Activated T-helper 17 cell treated with anti-CD3 and anti-CD28 coated beads, Interleukin-2, amount 50 U/mL, for 72 hours (primary cell): ENCODE results near the gene VRTN. TPM values are rescaled to one million over a fixed set of nuclear protein-coding genes. Genes with fewer than 3 reads are reported as not detected.
"Not testable (repeated sequence)": the region's sequence is repeated elsewhere in the genome, so short reads cannot be mapped to it uniquely, and the experiment has no call there.

Experiments used
- ATAC-seq: fragments of 150-1000 bp; cut with Tn5 transposase; replicated peaks from 2 replicates; pipeline ENCODE4 v1.10.0; 2021; ENCODE audit warnings: mild to moderate bottlenecking, moderate library complexity
- H3K27ac Mint-ChIP-seq: one replicate; pipeline ENCODE4 v1.8.0; 2022; ENCODE audit warnings: mixed read lengths
- H3K27me3 Mint-ChIP-seq: one replicate; pipeline ENCODE4 v1.8.0; 2022; ENCODE audit warnings: mixed read lengths
- H3K36me3 Mint-ChIP-seq: one replicate; pipeline ENCODE4 v1.8.0; 2022; ENCODE audit warnings: low read depth, mild to moderate bottlenecking, mixed read lengths
- H3K4me1 Mint-ChIP-seq: one replicate; pipeline ENCODE4 v1.8.0; 2022; ENCODE audit warnings: mixed read lengths
- H3K4me3 Mint-ChIP-seq: one replicate; pipeline ENCODE4 v1.8.0; 2022; ENCODE audit warnings: mild to moderate bottlenecking, mixed read lengths
- H3K9me3 Mint-ChIP-seq: one replicate; pipeline ENCODE4 v1.8.0; 2022; ENCODE audit warnings: mixed read lengths
- total RNA-seq, 2 donors: library from RNA; stranded (reverse); gene quantifications; one replicate each; pipeline ENCODE4 v1.2.3, GENCODE V29; 2022

Gene VRTN
- total RNA-seq, 2 donors from 2014 or later, result not detected

- no peak for ATAC-seq
- no peak overlapping the region for H3K4me3 Mint-ChIP-seq
- no peaks in the 10 kb centered on the region for H3K9me3 Mint-ChIP-seq
- no peak overlapping the region for H3K27ac Mint-ChIP-seq
- H3K36me3 Mint-ChIP-seq, result no peaks in the 10 kb centered on the region
- H3K27me3 Mint-ChIP-seq, result peaks cover 11% of the 10 kb centered on the region
- H3K4me1 Mint-ChIP-seq, result no peaks in the 10 kb centered on the region
These were observed 16.1 kb downstream of the VRTN start for GRCh38 chr14:74364271-74364880.

DNA sequence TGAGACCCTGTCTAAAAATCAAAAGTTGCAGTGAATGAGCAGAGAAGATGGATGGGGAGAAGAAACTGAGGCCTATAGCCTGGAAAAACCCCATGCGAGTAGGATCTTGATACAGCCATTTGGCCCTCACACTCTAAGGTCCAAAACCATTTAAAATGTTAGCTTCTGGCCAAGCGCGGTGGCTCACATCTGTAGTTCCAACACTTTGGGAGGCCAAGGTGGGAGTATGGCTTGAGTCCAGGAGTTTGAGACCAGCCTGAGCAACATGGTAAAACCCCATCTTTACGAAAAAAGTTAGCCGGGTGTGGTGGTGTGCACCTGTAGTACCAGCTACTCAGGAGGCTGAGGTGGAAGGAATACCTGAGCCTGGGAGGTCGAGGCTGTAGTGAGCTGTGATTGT lies 19.8 kb downstream of the VRTN start:
- no peak overlapping the region for H3K27ac Mint-ChIP-seq
- H3K27me3 Mint-ChIP-seq, result peaks cover 15% of the 10 kb centered on the region
- H3K4me1 Mint-ChIP-seq, result peaks cover 4% of the 10 kb centered on the region
- no peak for ATAC-seq
- H3K4me3 Mint-ChIP-seq, result no peak overlapping the region
- H3K9me3 Mint-ChIP-seq, result no peaks in the 10 kb centered on the region
- no peaks in the 10 kb centered on the region for H3K36me3 Mint-ChIP-seq

DNA sequence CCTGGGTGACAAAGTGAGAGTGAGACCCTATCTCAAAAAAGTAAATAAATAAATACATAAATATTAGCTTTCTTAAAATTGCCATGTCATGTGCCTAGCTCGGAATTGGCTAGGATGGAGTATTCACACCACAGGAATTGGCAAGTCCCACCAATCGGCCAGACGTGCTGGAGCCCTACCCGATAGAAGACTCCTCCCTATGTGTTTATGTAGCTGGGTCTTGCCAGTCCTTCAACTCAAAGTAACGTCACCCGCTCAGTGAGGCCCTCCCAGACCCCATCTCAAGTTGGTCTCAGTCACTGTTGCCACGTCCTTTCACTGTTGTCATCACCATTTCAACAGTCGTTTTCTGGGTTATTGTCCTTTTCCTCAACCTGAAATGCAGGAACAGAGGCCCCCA lies 20.2 kb downstream of the VRTN start:
- Mint-ChIP-seq H3K27me3 (peaks cover 15% of the 10 kb centered on the region), H3K9me3 (no peaks in the 10 kb centered on the region), H3K4me3 (no peak overlapping the region), H3K4me1 (peaks cover 4% of the 10 kb centered on the region), H3K36me3 (no peaks in the 10 kb centered on the region), H3K27ac (no peak overlapping the region)
- ATAC-seq, result no peak

GRCh38 chr14:74377976-74378690 lies 29.9 kb downstream of the VRTN start:
- no peaks in the 10 kb centered on the region for H3K9me3 Mint-ChIP-seq
- peaks cover 3% of the 10 kb centered on the region for H3K27me3 Mint-ChIP-seq
- H3K27ac Mint-ChIP-seq, result no peak overlapping the region
- ATAC-seq, result no peak
- H3K36me3 Mint-ChIP-seq, result no peaks in the 10 kb centered on the region
- H3K4me3 Mint-ChIP-seq, result no peak overlapping the region
- no peaks in the 10 kb centered on the region for H3K4me1 Mint-ChIP-seq

GRCh38 chr14:74380172-74380571 lies 31.9 kb downstream of the VRTN start:
- ATAC-seq, result no peak
- Mint-ChIP-seq H3K9me3 (no peaks in the 10 kb centered on the region), H3K27me3 (peaks cover 3% of the 10 kb centered on the region), H3K4me3 (no peak overlapping the region), H3K4me1 (no peaks in the 10 kb centered on the region), H3K27ac (no peak overlapping the region), H3K36me3 (no peaks in the 10 kb centered on the region)

- no peaks in the 10 kb centered on the region for H3K27me3 Mint-ChIP-seq
- H3K4me3 Mint-ChIP-seq, result no peak overlapping the region
- no peaks in the 10 kb centered on the region for H3K4me1 Mint-ChIP-seq
- no peaks in the 10 kb centered on the region for H3K9me3 Mint-ChIP-seq
- ATAC-seq, result no peak
- no peaks in the 10 kb centered on the region for H3K36me3 Mint-ChIP-seq
- no peak overlapping the region for H3K27ac Mint-ChIP-seq
These were observed 32.6 kb downstream of the VRTN start for GRCh38 chr14:74380845-74381244.

- H3K4me1 Mint-ChIP-seq, H3K27ac Mint-ChIP-seq, H3K9me3 Mint-ChIP-seq, H3K27me3 Mint-ChIP-seq, ATAC-seq, H3K36me3 Mint-ChIP-seq, H3K4me3 Mint-ChIP-seq: not testable (repeated sequence)
These were observed 33.3 kb downstream of the VRTN start for GRCh38 chr14:74381571-74381970.

GRCh38 chr14:74382231-74382630 lies 34.0 kb downstream of the VRTN start:
- H3K4me3 Mint-ChIP-seq, result no peak overlapping the region

GRCh38 chr14:74389980-74390379 lies 41.7 kb downstream of the VRTN start:
- ATAC-seq, result no peak
- no peaks in the 10 kb centered on the region for H3K9me3 Mint-ChIP-seq
- H3K27ac Mint-ChIP-seq, result no peak overlapping the region
- no peaks in the 10 kb centered on the region for H3K36me3 Mint-ChIP-seq
- H3K4me1 Mint-ChIP-seq, result no peaks in the 10 kb centered on the region
- peaks cover 13% of the 10 kb centered on the region for H3K27me3 Mint-ChIP-seq
- no peak overlapping the region for H3K4me3 Mint-ChIP-seq

More at GRCh38 chr14:74382231-74382630, 34.0 kb downstream of the VRTN start:
- ATAC-seq, result no peak
- Mint-ChIP-seq H3K4me1 (no peaks in the 10 kb centered on the region), H3K27ac (no peak overlapping the region), H3K9me3 (no peaks in the 10 kb centered on the region), H3K27me3 (no peaks in the 10 kb centered on the region), H3K36me3 (no peaks in the 10 kb centered on the region)

DNA sequence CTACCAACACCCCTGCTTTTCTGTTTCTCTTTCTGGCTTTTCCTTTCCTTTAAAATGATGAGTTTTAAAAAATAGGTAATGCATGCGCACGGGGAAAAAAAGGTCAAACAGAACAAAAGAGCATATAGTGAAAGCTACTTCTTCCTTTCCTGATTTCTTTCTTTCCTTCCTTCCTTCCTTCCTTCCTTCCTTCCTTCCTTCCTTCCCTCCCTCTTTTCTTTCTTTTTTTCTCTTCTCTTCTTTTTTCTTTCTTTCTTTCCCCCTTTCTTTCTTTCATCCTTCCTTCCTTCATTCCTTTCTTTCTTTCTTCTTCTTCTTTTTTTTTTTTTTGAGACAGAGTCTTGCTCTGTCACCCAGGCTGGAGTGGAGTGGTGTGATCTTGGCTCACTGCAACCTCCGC lies 42.2 kb downstream of the VRTN start:
- H3K9me3 Mint-ChIP-seq, H3K4me1 Mint-ChIP-seq, H3K4me3 Mint-ChIP-seq, ATAC-seq, H3K27ac Mint-ChIP-seq, H3K36me3 Mint-ChIP-seq: not testable (repeated sequence)
- peaks cover 13% of the 10 kb centered on the region for H3K27me3 Mint-ChIP-seq

DNA sequence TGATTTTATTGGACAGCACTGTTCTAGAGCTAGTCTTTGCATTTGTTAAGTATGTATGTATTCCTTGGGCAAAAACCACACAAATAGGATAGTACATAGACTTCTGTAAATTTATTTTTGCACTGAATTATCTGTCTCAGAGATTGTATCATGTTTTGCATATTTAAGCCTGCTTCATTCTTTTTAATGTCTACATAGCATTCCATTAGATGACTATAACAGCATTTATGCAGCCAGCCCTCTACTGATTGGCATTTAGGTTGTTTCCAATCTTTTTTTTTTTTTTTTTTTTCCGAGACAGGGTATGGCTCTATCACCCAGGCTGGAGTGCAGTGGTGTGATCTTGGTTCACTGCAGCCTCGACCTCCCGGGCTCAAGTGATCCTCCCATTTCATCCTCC lies 43.2 kb downstream of the VRTN start:
- Mint-ChIP-seq H3K27ac (no peak overlapping the region), H3K27me3 (peaks cover 13% of the 10 kb centered on the region), H3K4me3 (no peak overlapping the region), H3K4me1 (no peaks in the 10 kb centered on the region), H3K9me3 (no peaks in the 10 kb centered on the region), H3K36me3 (no peaks in the 10 kb centered on the region)
- no peak for ATAC-seq

DNA sequence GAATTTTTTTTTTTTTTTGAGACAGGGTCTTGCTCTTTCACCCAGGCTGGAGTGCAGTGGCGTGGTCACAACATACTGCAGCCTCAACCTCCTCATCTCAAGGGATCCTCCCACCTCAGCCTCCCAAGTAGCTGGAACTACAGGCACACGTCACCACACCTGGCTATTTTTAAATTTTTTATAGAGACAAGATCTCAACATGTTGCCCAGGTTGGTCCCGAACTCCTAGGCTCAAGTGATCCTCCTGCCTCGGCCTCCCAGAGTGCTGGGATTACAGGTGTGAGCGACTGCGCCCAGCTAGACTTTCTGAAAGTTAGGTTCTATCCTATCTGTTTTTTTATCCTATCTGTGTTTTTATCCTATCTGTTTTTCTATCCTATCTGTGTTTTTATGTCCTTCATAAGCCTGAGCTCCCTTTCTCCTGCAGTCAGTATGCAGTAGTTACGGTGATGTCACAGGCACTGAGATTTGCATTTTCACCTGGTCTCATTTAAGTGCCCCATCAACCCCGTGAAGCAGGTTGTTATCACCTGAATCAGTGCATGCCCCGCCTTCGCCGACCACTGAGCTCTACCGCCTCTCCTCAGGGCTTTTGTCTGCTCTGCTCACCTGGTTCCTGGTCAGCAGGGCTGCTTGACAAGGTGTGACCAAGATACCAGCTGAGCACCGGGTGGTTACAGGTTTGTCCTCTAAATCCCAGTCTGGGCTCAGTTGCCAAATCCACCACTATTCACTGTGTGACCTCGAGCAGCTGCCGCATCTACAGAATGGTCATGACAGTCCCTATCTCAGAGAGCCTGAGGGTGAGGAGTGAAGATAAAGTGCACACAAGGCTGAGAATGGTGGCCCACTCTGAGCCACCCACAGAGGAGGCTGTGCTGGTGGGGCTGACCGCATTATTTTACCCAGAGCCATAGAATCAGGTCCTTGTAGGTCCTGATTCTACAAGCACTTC lies 44.6 kb downstream of the VRTN start:
- Mint-ChIP-seq H3K27ac (no peak overlapping the region), H3K9me3 (no peaks in the 10 kb centered on the region), H3K36me3 (no peaks in the 10 kb centered on the region), H3K4me1 (no peaks in the 10 kb centered on the region), H3K4me3 (no peak overlapping the region), H3K27me3 (peaks cover 16% of the 10 kb centered on the region)
- no peak for ATAC-seq

DNA sequence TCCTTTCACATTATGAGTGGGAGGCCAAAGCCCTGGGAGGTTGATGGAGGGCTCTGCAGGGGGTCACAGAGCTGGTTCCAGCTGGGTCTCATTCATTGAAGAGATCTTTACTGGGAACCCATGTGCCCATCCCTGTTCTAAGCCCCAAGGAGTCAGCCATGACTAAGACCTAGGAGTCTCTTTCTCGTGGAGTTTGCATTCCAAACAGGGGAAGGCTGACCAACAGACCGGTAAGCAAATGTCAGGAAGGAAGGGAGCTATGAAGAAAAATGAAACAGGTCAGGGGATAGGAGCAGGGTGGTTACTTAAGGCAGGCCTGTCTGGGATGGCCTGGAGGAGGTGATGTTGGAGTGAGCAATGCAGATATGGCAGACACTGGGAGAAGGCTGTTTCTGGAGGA lies 46.3 kb downstream of the VRTN start:
- H3K27me3 Mint-ChIP-seq, result peaks cover 12% of the 10 kb centered on the region
- no peaks in the 10 kb centered on the region for H3K9me3 Mint-ChIP-seq
- ATAC-seq, result no peak
- H3K4me1 Mint-ChIP-seq, result no peaks in the 10 kb centered on the region
- no peak overlapping the region for H3K4me3 Mint-ChIP-seq
- no peak overlapping the region for H3K27ac Mint-ChIP-seq
- H3K36me3 Mint-ChIP-seq, result no peaks in the 10 kb centered on the region

DNA sequence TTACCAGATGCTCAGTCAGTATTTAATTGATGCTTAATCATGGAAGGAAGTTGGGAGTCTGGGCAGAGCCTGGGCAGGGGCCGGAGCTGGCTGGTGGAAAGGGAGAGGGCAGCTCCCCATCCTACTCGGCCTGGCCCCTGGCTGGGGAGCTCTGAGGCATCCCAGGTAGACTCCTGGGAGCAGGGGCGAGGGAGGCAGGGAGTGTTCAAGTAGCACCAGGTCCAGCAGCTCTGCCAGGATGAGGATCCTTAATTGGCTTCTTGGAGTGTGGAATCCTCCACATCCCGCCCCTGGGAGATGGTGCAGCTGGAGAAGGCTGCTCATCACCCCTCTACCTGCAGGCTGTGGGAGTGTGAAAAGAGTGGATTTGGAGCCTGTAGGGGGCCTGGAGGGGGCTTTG lies 46.8 kb downstream of the VRTN start:
- Mint-ChIP-seq H3K4me3 (no peak overlapping the region), H3K27me3 (peaks cover 11% of the 10 kb centered on the region), H3K9me3 (no peaks in the 10 kb centered on the region), H3K27ac (no peak overlapping the region), H3K36me3 (no peaks in the 10 kb centered on the region), H3K4me1 (no peaks in the 10 kb centered on the region)
- ATAC-seq, result no peak
